B cell (primary cell): ENCODE results near the gene HOXA10. TPM values are rescaled to one million over a fixed set of nuclear protein-coding genes. Genes with fewer than 3 reads are reported as not detected.
A peak's percentile ranks its signal among the peaks of the same experiment; 100 is the strongest.

Experiments
- ATAC-seq: fragments of 200-7000 bp; cut with Tn5 transposase; one replicate; pipeline ENCODE4 v1.10.0; 2021; ENCODE audit warnings: low read depth, mild to moderate bottlenecking, moderate number of reproducible peaks, moderate library complexity
- CTCF ChIA-PET: fragments of 350-600 bp; sonication (Branson Sonifier 250); formaldehyde crosslinking; loops from one replicate; lab custom pipeline; 2021; ENCODE audit warnings: antibody characterized with exemption, inconsistent platforms; lab: Charles Lee
- POLR2A ChIA-PET: fragments of 350-600 bp; sonication (Branson Sonifier 250); formaldehyde crosslinking; loops from one replicate; lab custom pipeline; 2021; ENCODE audit warnings: antibody characterized with exemption; lab: Charles Lee
- DNase-seq: peaks from one replicate; pipeline ENCODE4 v3.0.0; 2013
- H2AFZ ChIP-seq: 2 replicates; pipeline ENCODE4 v1.6.1; 2012; ENCODE audit warnings: mild to moderate bottlenecking, low read depth, low read length; ENCODE audit not compliant: insufficient read depth, poor library complexity, severe bottlenecking
- H3K27ac ChIP-seq, 2 donors: 1 replicate in 1 of 2; 2 replicates in 1 of 2; pipeline ENCODE4 v1.5.1; 2012 to 2013; ENCODE audit warnings: low read length in 2 of 2, mild to moderate bottlenecking in 2 of 2, moderate library complexity in 1 of 2
- H3K27me3 ChIP-seq, 4 experiments: fragments of 200-600 bp in 1 of 4; sonication (generic) in 1 of 4; replicated peaks in 1 of 4; 1 replicate in 2 of 4; 2 replicates in 2 of 4; pipeline versions ENCODE4 v1.6.1 to v1.7.0; 2013 to 2016; ENCODE audit warnings: low read length in 3 of 4, mild to moderate bottlenecking in 2 of 4, mixed read lengths in 1 of 4, moderate library complexity in 1 of 4; ENCODE audit not compliant: insufficient read depth in 4 of 4, control insufficient read depth in 3 of 4; ENCODE audit errors: control extremely low read depth in 1 of 4
- H3K36me3 ChIP-seq, 2 experiments: replicated peaks in 1 of 2; 1 replicate in 1 of 2; 2 replicates in 1 of 2; pipeline versions ENCODE4 v1.6.1 to v1.7.1; 2013; ENCODE audit warnings: low read length in 1 of 2; ENCODE audit not compliant: insufficient read depth in 2 of 2, control insufficient read depth in 1 of 2; ENCODE audit errors: control extremely low read depth in 1 of 2, extremely low read depth in 1 of 2
- H3K4me1 ChIP-seq, 2 donors: fragments of 200-600 bp in 1 of 2; sonication (generic) in 1 of 2; 1 replicate in 1 of 2; 2 replicates in 1 of 2; pipeline versions ENCODE4 v1.5.1 to v1.6.1; 2013 to 2017; ENCODE audit warnings: low read length in 2 of 2; ENCODE audit not compliant: control insufficient read depth in 2 of 2, insufficient read depth in 2 of 2
- H3K4me2 ChIP-seq: replicated peaks from 2 replicates; pipeline ENCODE3; 2012; ENCODE audit warnings: mild to moderate bottlenecking, low read depth, low read length; ENCODE audit not compliant: poor library complexity, severe bottlenecking
- H3K4me3 ChIP-seq, 5 experiments: fragments of 200-600 bp in 1 of 5; sonication (generic) in 1 of 5; 1 replicate in 3 of 5; 2 replicates in 2 of 5; pipeline versions ENCODE4 v1.5.1 to v1.7.0; 2011 to 2016; ENCODE audit warnings: low read length in 4 of 5, mild to moderate bottlenecking in 4 of 5, low read depth in 2 of 5, control low read depth in 1 of 5, moderate library complexity in 1 of 5; ENCODE audit not compliant: insufficient read depth in 1 of 5; ENCODE audit errors: control extremely low read depth in 1 of 5, extremely low read depth in 1 of 5
- H3K79me2 ChIP-seq: fragments of 200-600 bp; sonication (generic); one replicate; pipeline ENCODE4 v1.6.0; 2016; ENCODE audit warnings: low read length; ENCODE audit not compliant: control insufficient read depth, insufficient read depth
- H3K9ac ChIP-seq: fragments of 200-600 bp; sonication (generic); 2 replicates; pipeline ENCODE4 v1.6.1; 2017; ENCODE audit warnings: mild to moderate bottlenecking, low read length, moderate library complexity
- H3K9me3 ChIP-seq, 3 donors: one replicate each; pipeline versions ENCODE4 v1.6.1 to v1.7.1; 2013; ENCODE audit warnings: low read length in 2 of 3; ENCODE audit not compliant: control insufficient read depth in 2 of 3, insufficient read depth in 1 of 3; ENCODE audit errors: control extremely low read depth in 1 of 3
- H4K20me1 ChIP-seq: 2 replicates; pipeline ENCODE4 v1.6.0; 2012; ENCODE audit warnings: mild to moderate bottlenecking, low read length; ENCODE audit not compliant: insufficient read depth, control insufficient read depth, poor library complexity, severe bottlenecking
- H3K27ac Mint-ChIP-seq: one replicate; pipeline ENCODE4 v1.8.0; 2021; ENCODE audit warnings: mixed read lengths
- H3K27me3 Mint-ChIP-seq: one replicate; pipeline ENCODE4 v1.8.0; 2021; ENCODE audit warnings: mixed read lengths
- H3K4me1 Mint-ChIP-seq: one replicate; pipeline ENCODE4 v1.8.0; 2021; ENCODE audit warnings: mixed read lengths
- H3K4me3 Mint-ChIP-seq: one replicate; pipeline ENCODE4 v1.8.0; 2021; ENCODE audit warnings: mixed read lengths
- H3K9me3 Mint-ChIP-seq: one replicate; pipeline ENCODE4 v1.8.0; 2022; ENCODE audit warnings: mixed read lengths; ENCODE audit not compliant: insufficient read depth
- EZH2 ChIP-seq: IDR thresholded peaks from 2 replicates; pipeline ENCODE4 v1.6.1; 2012; ENCODE audit warnings: borderline replicate concordance, low read depth, mild to moderate bottlenecking, moderate library complexity, low read length; ENCODE audit not compliant: insufficient read depth, poor library complexity, severe bottlenecking
- WGBS: methylation state at CpG from one replicate; pipeline ENCODE4 v1.1.5; 2013; ENCODE audit warnings: missing lambda C conversion rate; ENCODE audit not compliant: insufficient coverage; 5-methylcytosine and 5-hydroxymethylcytosine counted together
- intact Hi-C: fragments of 100-400 bp; cut with micrococcal nuclease; formaldehyde crosslinking; loops from one replicate; pipeline ENCODE4 v1.10.0; 2022
- polyA plus RNA-seq: library from polyadenylated mRNA; depleted of rRNA; stranded (reverse); fragments of >200 nt; gene quantifications from 2 replicates; pipeline ENCODE4 v1.2.3, GENCODE V29; 2012
- total RNA-seq, 2 donors: library from RNA; stranded (reverse); fragments of 120-200 nt in 1 of 2; gene quantifications; 1 replicate in 1 of 2; 2 replicates in 1 of 2; pipeline versions ENCODE4 v1.2.3 to v1.2.4, GENCODE V29; 2013 to 2022
- TF ChIP-seq, protein P1 (sequence below): fragments of 200-600 bp; IDR thresholded peaks from one replicate; pipeline ENCODE4 v1.8.0; 2022; ENCODE audit warnings: antibody characterized with exemption, mild to moderate bottlenecking

The HOXA10 gene
- total and polyA plus RNA-seq, 2 donors (not counting 1 experiment from before 2014, with no cell fraction given), result not detected

DNA sequence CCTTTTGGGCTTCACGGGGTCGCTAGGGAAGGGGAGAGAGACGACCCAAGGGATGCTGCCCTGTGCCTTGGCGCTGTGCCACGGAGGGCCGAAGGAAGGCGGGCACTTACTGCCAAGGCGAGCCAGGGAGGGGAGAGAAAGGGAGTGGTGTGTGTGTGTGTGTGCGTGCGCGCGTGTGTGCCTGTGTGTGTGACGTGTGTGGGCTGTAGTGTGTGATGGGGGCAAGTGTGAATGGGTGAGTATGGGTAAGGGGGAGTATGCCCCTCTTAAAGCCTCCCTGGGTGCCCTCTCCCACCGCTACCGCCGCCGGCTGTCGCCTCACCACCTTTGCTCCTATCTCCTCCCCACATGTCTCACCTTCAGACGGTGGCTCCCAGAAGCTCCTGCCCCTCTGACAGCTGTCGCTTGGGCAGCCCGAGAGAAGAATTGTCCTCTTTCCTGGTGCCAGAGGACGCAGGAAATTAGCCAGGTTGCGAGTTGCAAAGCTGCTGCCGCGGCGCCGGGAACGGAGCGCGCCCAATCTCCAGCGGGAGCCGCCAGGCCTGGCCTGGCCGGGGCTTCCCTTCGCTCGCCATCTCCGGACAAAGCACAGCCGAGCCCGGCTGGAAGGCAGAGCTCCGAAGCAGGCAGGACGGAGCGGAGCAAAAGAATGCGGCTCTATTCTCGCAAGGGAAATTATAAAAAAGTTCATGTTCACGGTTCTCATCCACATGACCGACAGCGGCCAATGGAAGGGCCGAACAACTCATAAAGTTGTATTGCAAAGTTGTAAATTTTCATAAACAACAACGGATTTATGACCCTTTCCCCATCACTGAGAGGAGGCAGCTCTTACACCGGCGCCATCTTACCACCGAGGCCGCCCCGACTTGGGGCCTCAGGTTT is 21.9 kb downstream of the HOXA10 start, which contains the start of gene HOXA3:
TSS of gene HOXA3 (minus strand) at position 653 of the 885 bp plus-strand sequence. CDS start 41,943 bp downstream, outside the sequence.
- TF ChIP-seq EZH2, result peak; percentile 75
- TF ChIP-seq, protein P1, sequence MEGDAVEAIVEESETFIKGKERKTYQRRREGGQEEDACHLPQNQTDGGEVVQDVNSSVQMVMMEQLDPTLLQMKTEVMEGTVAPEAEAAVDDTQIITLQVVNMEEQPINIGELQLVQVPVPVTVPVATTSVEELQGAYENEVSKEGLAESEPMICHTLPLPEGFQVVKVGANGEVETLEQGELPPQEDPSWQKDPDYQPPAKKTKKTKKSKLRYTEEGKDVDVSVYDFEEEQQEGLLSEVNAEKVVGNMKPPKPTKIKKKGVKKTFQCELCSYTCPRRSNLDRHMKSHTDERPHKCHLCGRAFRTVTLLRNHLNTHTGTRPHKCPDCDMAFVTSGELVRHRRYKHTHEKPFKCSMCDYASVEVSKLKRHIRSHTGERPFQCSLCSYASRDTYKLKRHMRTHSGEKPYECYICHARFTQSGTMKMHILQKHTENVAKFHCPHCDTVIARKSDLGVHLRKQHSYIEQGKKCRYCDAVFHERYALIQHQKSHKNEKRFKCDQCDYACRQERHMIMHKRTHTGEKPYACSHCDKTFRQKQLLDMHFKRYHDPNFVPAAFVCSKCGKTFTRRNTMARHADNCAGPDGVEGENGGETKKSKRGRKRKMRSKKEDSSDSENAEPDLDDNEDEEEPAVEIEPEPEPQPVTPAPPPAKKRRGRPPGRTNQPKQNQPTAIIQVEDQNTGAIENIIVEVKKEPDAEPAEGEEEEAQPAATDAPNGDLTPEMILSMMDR, result no peak
- Histone ChIP-seq H3K9me3 (peaks cover 0 to 89% (median 13%) of the 10 kb centered on the region in 3 donors), H3K9ac (peak within 1 kb of the TSS; percentile 30), H3K79me2 (no peaks in the 10 kb centered on the region), H2AFZ (no peak within 1 kb of the TSS), H3K4me1 (peaks cover 66 to 76% of the 10 kb centered on the region in 2 donors), H3K27me3 (peaks cover 1 to 98% (median 84%) of the 10 kb centered on the region in 4 experiments), H3K4me2 (peak within 1 kb of the TSS; percentile 79), H3K36me3 (no peaks in the 10 kb centered on the region), H3K4me3 (peak within 1 kb of the TSS in 2 of 5 experiments; percentile 46 to 48), H3K27ac (no peak within 1 kb of the TSS), H4K20me1 (peaks cover 10% of the 10 kb centered on the region)
- WGBS, result 1% methylated on average over 47 of the region's 53 CpGs
- Mint-ChIP-seq H3K4me1 (peaks cover 46% of the 10 kb centered on the region), H3K4me3 (peak within 1 kb of the TSS; percentile 83), H3K9me3 (no peaks in the 10 kb centered on the region), H3K27ac (peak within 1 kb of the TSS; percentile 73), H3K27me3 (peaks cover 68% of the 10 kb centered on the region)
- CTCF ChIA-PET, result interaction anchor here (0.8 to 6.9 kb wide), 8 partner anchors 10 to 1298 kb away, joined by 3 to 52 read pairs (median 4); no protein-coding TSS in a partner anchor
- intact Hi-C loops, result loop anchor here (1.0 to 5.0 kb wide), 3 partner anchors 35 to 769 kb away; partner anchors contain the start of gene HOXA11
- DNase-seq (peak; percentile 48), ATAC-seq (no peak)
- POLR2A ChIA-PET, result no interaction called here
